Muscle layer of colon (tissue), 2 donors: ENCODE measurements around the gene MAP1LC3A.

ENCODE experiments used
- H3K27ac ChIP-seq: one replicate; pipeline ENCODE4 v1.7.0; 2013; ENCODE audit warnings: low read depth, mild to moderate bottlenecking, low read length, moderate library complexity
- H3K27me3 ChIP-seq, 2 donors: one replicate each; pipeline ENCODE4 v1.7.0; 2013; ENCODE audit warnings: low read length in 2 of 2, mild to moderate bottlenecking in 2 of 2; ENCODE audit not compliant: insufficient read depth in 2 of 2, control insufficient read depth in 1 of 2
- H3K36me3 ChIP-seq: one replicate; pipeline ENCODE4 v1.7.0; 2013; ENCODE audit warnings: mild to moderate bottlenecking, low read length; ENCODE audit not compliant: insufficient read depth
- H3K4me1 ChIP-seq: one replicate; pipeline ENCODE4 v1.7.0; 2013; ENCODE audit warnings: mild to moderate bottlenecking, low read length; ENCODE audit not compliant: insufficient read depth
- H3K4me3 ChIP-seq, 2 donors: one replicate each; pipeline ENCODE4 v1.7.0; 2013; ENCODE audit warnings: low read length in 2 of 2, low read depth in 1 of 2, mild to moderate bottlenecking in 1 of 2, moderate library complexity in 1 of 2
- H3K9ac ChIP-seq: one replicate; pipeline ENCODE4 v1.7.0; 2013; ENCODE audit warnings: low read length
- H3K9me3 ChIP-seq: one replicate; pipeline ENCODE4 v1.7.0; 2013; ENCODE audit warnings: mild to moderate bottlenecking, low read length
- donor health status: abdominal sarcoma.
- donor health status: Adenocarcinoma of cecum.

MAP1LC3A gene

GRCh38 chr20:34541264-34541901 is 17.1 kb upstream of the MAP1LC3A start:
- no peaks in the 10 kb centered on the region for H3K9me3 ChIP-seq
- H3K9ac ChIP-seq = no peak overlapping the region
- peaks cover 45% of the 10 kb centered on the region for H3K36me3 ChIP-seq
- no peak overlapping the region for H3K4me3 ChIP-seq
- no peaks in the 10 kb centered on the region for H3K27me3 ChIP-seq
- no peaks in the 10 kb centered on the region for H3K4me1 ChIP-seq
- H3K27ac ChIP-seq = no peak overlapping the region

- Histone ChIP-seq H3K27me3 (no peaks in the 10 kb centered on the region), H3K27ac (no peak overlapping the region), H3K36me3 (peaks cover 41% of the 10 kb centered on the region), H3K4me3 (no peak overlapping the region), H3K4me1 (no peaks in the 10 kb centered on the region), H3K9ac (no peak overlapping the region), H3K9me3 (no peaks in the 10 kb centered on the region)
These were observed 16.6 kb upstream of the MAP1LC3A start for GRCh38 chr20:34541917-34542316.

GRCh38 chr20:34542439-34542838 is 16.1 kb upstream of the MAP1LC3A start:
- Histone ChIP-seq H3K4me3 (no peak overlapping the region), H3K9me3 (no peaks in the 10 kb centered on the region), H3K27ac (no peak overlapping the region), H3K36me3 (peaks cover 36% of the 10 kb centered on the region), H3K9ac (no peak overlapping the region), H3K4me1 (no peaks in the 10 kb centered on the region), H3K27me3 (no peaks in the 10 kb centered on the region)

DNA sequence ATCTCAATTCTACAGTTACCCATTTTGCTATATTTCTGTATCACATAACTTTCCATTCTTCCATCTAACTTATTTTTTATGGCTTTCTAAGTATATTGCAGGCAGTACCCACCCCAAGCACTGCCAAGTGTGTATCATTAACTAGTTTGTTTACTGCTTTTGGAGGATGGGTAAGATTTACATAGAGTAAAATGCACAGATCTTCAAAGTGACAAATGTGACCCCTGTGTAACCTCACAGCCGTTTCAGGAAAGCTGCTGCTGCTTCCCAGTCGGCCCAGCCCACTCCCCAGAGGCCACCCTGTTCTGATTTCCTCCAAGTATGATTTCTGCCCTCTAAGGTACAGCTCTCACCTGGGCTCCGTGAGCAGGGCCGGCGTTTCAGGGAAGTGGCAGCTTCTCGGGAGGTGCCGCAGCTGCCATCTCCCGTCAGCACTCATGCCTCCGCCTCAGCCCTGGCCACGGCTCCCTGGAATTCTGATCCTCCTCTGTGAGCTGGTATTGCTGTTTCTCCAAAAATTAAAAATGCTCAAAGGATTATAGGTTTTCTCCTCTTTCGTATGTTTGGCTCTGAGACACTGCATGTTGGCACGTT is 15.0 kb upstream of the MAP1LC3A start:
- Histone ChIP-seq H3K27ac (no peak overlapping the region), H3K27me3 (no peaks in the 10 kb centered on the region), H3K4me3 (no peak overlapping the region), H3K4me1 (no peaks in the 10 kb centered on the region), H3K9me3 (no peaks in the 10 kb centered on the region), H3K9ac (no peak overlapping the region), H3K36me3 (peaks cover 31% of the 10 kb centered on the region)

GRCh38 chr20:34544109-34544796 is 14.3 kb upstream of the MAP1LC3A start:
- H3K27me3 ChIP-seq = no peaks in the 10 kb centered on the region
- H3K4me3 ChIP-seq = no peak overlapping the region
- H3K4me1 ChIP-seq = no peaks in the 10 kb centered on the region
- H3K9me3 ChIP-seq = no peaks in the 10 kb centered on the region
- H3K27ac ChIP-seq = no peak overlapping the region
- H3K9ac ChIP-seq = no peak overlapping the region
- peaks cover 24% of the 10 kb centered on the region for H3K36me3 ChIP-seq

DNA sequence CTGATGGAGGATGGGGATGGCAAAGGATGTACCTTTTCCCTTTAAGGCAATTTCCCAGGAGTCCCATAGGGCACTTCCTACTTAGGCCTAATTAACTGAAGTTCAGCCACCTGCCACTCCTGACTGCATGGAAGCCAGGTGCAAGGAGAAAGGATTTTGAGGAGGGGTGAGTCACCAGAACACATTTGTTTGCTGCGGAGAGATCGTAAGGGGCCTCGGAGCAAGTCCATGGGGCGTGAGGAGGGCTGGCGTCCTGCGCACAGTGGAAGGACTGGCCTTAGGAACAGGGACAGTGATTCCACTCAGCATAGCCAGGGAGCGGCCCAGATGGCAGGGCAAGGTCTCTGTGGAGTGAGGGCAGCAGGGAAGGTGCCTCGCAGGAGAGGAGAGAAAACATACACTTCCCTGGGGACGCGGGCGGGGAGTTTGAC is 11.8 kb upstream of the MAP1LC3A start:
- H3K27me3 ChIP-seq = no peaks in the 10 kb centered on the region
- H3K27ac ChIP-seq = no peak overlapping the region
- peaks cover 4% of the 10 kb centered on the region for H3K36me3 ChIP-seq
- H3K9me3 ChIP-seq = no peaks in the 10 kb centered on the region
- H3K4me3 ChIP-seq = no peak overlapping the region
- no peak overlapping the region for H3K9ac ChIP-seq
- no peaks in the 10 kb centered on the region for H3K4me1 ChIP-seq

- H3K9me3 ChIP-seq = no peaks in the 10 kb centered on the region
- no peaks in the 10 kb centered on the region for H3K36me3 ChIP-seq
- no peak overlapping the region for H3K4me3 ChIP-seq
- no peaks in the 10 kb centered on the region for H3K4me1 ChIP-seq
- no peak overlapping the region for H3K27ac ChIP-seq
- H3K27me3 ChIP-seq = no peaks in the 10 kb centered on the region
- H3K9ac ChIP-seq = no peak overlapping the region
These were observed 10.5 kb upstream of the MAP1LC3A start for GRCh38 chr20:34547844-34548613.

- no peaks in the 10 kb centered on the region for H3K27me3 ChIP-seq
- H3K9ac ChIP-seq = no peak overlapping the region
- no peak overlapping the region for H3K4me3 ChIP-seq
- peaks cover 3% of the 10 kb centered on the region for H3K4me1 ChIP-seq
- no peaks in the 10 kb centered on the region for H3K9me3 ChIP-seq
- no peak overlapping the region for H3K27ac ChIP-seq
- H3K36me3 ChIP-seq = no peaks in the 10 kb centered on the region
These were observed 9.1 kb upstream of the MAP1LC3A start for GRCh38 chr20:34549291-34549928.

- no peaks in the 10 kb centered on the region for H3K9me3 ChIP-seq
- H3K27ac ChIP-seq = no peak overlapping the region
- peaks cover 3% of the 10 kb centered on the region for H3K4me1 ChIP-seq
- no peak overlapping the region for H3K9ac ChIP-seq
- no peaks in the 10 kb centered on the region for H3K27me3 ChIP-seq
- H3K36me3 ChIP-seq = no peaks in the 10 kb centered on the region
- no peak overlapping the region for H3K4me3 ChIP-seq
These were observed 8.6 kb upstream of the MAP1LC3A start for GRCh38 chr20:34549929-34550305.

DNA sequence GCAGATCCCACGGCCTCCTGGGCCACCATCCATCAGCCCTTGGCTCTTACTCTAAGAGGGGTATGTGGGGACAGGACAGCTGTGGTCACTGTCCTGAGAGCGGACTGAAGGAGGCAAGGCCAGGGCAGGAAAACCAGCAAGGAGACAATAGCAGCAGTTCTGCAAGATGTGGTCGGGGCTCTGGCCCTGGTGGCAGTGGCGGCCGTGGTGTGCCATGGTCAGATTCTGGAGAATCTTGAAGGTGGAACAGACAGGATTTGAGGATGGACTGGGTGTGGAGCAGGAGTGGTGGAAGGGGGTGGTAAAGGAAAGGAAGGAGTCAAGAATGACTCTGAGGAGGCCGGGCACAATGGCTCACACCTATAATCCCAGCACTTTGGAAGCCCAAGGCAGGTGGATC is 5.9 kb upstream of the MAP1LC3A start:
- peaks cover 5% of the 10 kb centered on the region for H3K4me1 ChIP-seq
- H3K9ac ChIP-seq = no peak overlapping the region
- no peak overlapping the region for H3K27ac ChIP-seq
- no peaks in the 10 kb centered on the region for H3K27me3 ChIP-seq
- no peak overlapping the region for H3K4me3 ChIP-seq
- no peaks in the 10 kb centered on the region for H3K36me3 ChIP-seq
- H3K9me3 ChIP-seq = no peaks in the 10 kb centered on the region

DNA sequence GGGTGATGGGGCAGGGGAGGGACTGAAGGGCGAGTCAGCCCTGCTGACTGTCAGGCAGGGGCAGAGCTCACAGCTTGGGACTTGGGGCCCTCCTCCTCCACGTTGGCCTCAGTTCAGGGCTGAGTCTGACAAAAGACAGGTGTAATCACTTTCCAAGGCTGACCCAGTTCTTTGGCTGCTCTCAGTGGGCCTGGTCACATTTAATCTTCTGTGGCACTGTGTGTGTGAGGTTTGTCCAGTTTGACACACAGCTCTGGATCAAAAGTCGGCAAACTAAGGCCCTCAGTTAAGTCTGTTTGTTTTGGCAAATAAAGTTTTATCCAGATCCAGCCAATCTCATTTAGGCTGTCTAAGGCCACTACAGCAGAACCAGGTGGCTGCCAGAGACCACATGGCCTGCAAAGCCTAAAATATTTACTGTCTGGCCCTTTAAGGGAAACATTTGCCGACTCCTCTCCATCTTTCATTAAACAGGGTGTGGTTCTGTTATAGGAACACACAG is 5.1 kb upstream of the MAP1LC3A start:
- no peak overlapping the region for H3K4me3 ChIP-seq
- no peaks in the 10 kb centered on the region for H3K9me3 ChIP-seq
- H3K27me3 ChIP-seq = no peaks in the 10 kb centered on the region
- no peak overlapping the region for H3K27ac ChIP-seq
- H3K9ac ChIP-seq = no peak overlapping the region
- H3K36me3 ChIP-seq = no peaks in the 10 kb centered on the region
- peaks cover 11% of the 10 kb centered on the region for H3K4me1 ChIP-seq
